ENCODE measurements around the gene TMEM52B. TPM values are rescaled to one million over a fixed set of nuclear protein-coding genes. Genes with fewer than 3 reads are reported as not detected.

Gene TMEM52B
- total RNA-seq, 3 donors from 2014 or later, result not detected

- Mint-ChIP-seq H3K4me1 (ENCODE audit: low read depth) (peaks cover under 1% of the 10 kb centered on the region), H3K4me3 (no peak overlapping the region), H3K36me3 (ENCODE audit: insufficient read depth) (no peaks in the 10 kb centered on the region), H3K9me3 (no peaks in the 10 kb centered on the region), H3K27me3 (ENCODE audit: low read depth) (peaks cover under 1% of the 10 kb centered on the region)
- no peak for ATAC-seq
- DNase-seq, result no peak
Observed at GRCh38 chr12:10159280-10159679, 19.6 kb upstream of the TMEM52B start.

DNA sequence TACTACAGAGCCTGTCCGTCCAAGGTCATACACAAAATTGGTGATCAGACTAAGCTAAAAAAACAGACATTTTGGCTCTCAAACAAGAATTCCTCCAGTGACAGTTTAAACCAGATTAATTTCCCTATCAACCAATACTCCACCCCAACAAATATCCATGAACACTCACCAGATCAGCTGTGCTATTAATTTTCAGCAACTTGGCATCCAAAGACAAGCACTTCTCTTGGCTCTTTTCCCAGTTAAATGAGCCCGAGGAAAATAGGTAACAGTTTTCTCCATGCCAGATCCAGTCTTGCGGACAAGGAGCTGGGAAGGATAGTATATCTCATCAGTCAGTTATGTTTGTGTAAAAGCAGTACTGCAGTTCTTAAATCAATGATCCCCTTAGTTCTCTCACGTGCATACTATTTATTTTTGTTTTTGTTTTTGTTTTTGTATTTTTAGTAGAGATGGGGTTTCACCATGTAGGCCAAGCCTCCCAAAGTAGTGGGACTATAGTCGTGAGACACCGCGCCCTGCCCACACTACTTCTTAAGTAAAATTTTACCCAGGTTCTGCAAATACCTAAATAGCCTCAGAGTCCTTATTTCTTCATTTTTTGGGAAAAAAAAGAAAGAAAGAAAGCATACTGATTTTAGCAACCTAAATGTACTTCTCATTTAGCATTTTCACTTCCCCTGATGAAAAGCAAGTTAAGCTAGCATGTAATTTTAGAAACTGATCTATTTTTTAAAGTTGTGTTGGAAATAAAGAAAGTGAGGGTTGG, 18.0 kb upstream of the TMEM52B start:
- DNase-seq, result no peak
- Mint-ChIP-seq H3K9me3 (no peaks in the 10 kb centered on the region), H3K4me1 (ENCODE audit: low read depth) (no peaks in the 10 kb centered on the region), H3K36me3 (ENCODE audit: insufficient read depth) (no peaks in the 10 kb centered on the region), H3K4me3 (no peak overlapping the region), H3K27me3 (ENCODE audit: low read depth) (no peaks in the 10 kb centered on the region)
- ATAC-seq, result no peak

- H3K9me3 Mint-ChIP-seq, result no peaks in the 10 kb centered on the region
- peaks cover 2% of the 10 kb centered on the region for H3K27me3 Mint-ChIP-seq (ENCODE audit: low read depth)
- no peak for ATAC-seq
- no peak overlapping the region for H3K4me3 Mint-ChIP-seq
- H3K4me1 Mint-ChIP-seq (ENCODE audit: low read depth), result no peaks in the 10 kb centered on the region
- H3K36me3 Mint-ChIP-seq (ENCODE audit: insufficient read depth), result no peaks in the 10 kb centered on the region
- no peak for DNase-seq
Observed at GRCh38 chr12:10163084-10163483, 15.7 kb upstream of the TMEM52B start.

DNA sequence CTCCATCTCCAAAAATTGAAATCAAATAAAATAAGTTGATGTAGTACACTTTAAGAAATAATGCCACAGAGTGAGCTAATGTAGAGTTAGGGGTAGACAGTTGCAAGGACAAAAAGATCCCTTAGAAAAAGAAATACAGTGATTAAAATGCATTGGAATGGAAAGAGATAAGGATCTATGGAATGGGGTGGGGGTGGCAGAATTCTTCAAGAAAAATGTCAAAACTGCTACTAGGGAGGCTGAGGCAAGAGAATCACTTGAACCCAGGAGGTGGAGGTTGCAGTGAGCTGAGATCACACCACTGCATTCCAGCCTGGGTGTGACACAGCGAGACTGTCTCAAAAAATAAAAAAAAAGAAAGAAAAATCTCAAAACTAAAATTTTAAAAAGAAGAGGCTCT, 13.4 kb upstream of the TMEM52B start:
- H3K27me3 Mint-ChIP-seq (ENCODE audit: low read depth), result peaks cover 4% of the 10 kb centered on the region
- no peaks in the 10 kb centered on the region for H3K36me3 Mint-ChIP-seq (ENCODE audit: insufficient read depth)
- no peak overlapping the region for H3K4me3 Mint-ChIP-seq
- no peaks in the 10 kb centered on the region for H3K4me1 Mint-ChIP-seq (ENCODE audit: low read depth)
- DNase-seq (no peak), ATAC-seq (no peak)
- no peaks in the 10 kb centered on the region for H3K9me3 Mint-ChIP-seq

DNA sequence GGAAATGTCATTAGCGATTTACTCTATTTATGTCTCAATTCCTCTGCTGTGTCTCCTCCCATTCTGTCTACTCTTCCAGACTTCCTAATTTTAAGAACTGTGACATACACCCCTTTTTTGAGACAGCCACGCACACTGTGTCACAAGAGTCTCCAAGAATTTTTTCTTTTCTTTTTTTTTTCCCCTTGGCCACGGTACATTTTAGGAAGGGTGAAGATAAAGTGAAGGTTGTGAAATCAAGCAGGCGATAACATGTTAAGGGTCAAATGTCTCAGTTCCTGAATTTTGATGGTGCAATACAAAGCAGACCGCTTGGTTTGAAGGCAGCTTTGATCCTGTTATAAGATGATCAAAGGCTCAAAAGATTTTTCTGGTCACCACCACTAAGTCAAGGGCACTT, 11.2 kb upstream of the TMEM52B start:
- H3K4me1 Mint-ChIP-seq (ENCODE audit: low read depth), result no peaks in the 10 kb centered on the region
- H3K27me3 Mint-ChIP-seq (ENCODE audit: low read depth), result peaks cover 15% of the 10 kb centered on the region

DNA sequence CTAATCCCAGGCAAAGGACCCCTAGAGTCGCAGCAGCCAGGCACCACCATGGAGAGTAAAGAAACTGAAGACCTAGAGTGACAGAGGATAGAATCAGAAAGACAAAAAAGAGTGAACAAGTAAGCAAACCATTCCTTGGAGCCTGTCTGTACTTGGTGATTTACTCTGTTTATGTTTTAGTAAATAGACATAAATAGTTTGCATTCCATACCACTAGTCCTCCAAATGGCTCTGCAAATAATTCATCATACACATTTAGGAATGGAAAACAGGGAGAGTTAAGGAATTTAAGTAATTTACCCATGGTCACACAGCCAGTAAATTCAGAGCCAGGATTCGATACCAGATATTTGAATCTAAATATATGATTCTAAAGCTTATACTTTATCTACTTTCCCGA, 9.7 kb upstream of the TMEM52B start:
- Mint-ChIP-seq H3K27me3 (ENCODE audit: low read depth) (peaks cover 17% of the 10 kb centered on the region), H3K9me3 (no peaks in the 10 kb centered on the region), H3K4me3 (no peak overlapping the region), H3K36me3 (ENCODE audit: insufficient read depth) (no peaks in the 10 kb centered on the region), H3K4me1 (ENCODE audit: low read depth) (no peaks in the 10 kb centered on the region)
- no peak for ATAC-seq
- no peak for DNase-seq

More for the DNA sequence above, 11.2 kb upstream of the TMEM52B start:
- H3K9me3 Mint-ChIP-seq, result no peaks in the 10 kb centered on the region
- H3K36me3 Mint-ChIP-seq (ENCODE audit: insufficient read depth), result no peaks in the 10 kb centered on the region
- ATAC-seq (no peak), DNase-seq (no peak)
- H3K4me3 Mint-ChIP-seq, result no peak overlapping the region

DNA sequence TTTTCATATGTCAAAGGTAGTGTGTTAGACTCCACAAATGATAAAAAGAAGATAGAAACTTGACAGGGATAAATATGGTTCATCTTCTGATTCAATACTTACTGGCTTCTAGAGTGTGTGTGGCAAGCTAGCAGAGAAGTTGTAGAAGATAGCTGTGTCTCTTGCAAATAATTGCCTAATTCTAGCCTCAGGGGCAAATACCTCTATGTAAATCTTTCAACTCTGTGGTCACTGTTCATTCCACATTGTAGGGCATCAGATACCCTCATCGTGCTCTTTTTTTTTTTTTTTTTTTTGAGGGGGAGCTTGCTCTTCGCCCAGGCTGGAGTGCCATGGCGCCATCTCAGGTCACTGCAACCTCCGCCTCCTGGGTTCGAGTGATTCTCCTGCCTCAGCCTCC, 8.6 kb upstream of the TMEM52B start:
- H3K4me1 Mint-ChIP-seq (ENCODE audit: low read depth), result no peaks in the 10 kb centered on the region
- H3K36me3 Mint-ChIP-seq (ENCODE audit: insufficient read depth), result no peaks in the 10 kb centered on the region
- H3K9me3 Mint-ChIP-seq, result no peaks in the 10 kb centered on the region
- DNase-seq (no peak), ATAC-seq (no peak)
- H3K4me3 Mint-ChIP-seq, result no peak overlapping the region
- H3K27me3 Mint-ChIP-seq (ENCODE audit: low read depth), result peaks cover 25% of the 10 kb centered on the region

GRCh38 chr12:10171973-10172728, 6.7 kb upstream of the TMEM52B start, which contains the start of gene OLR1:
Gene OLR1, minus strand, starts transcription at chr12:10172132. Its CDS starts 55 bp downstream, at chr12:10172077.
- no peak within 1 kb of the TSS for H3K4me3 Mint-ChIP-seq
- no peaks in the 10 kb centered on the region for H3K4me1 Mint-ChIP-seq (ENCODE audit: low read depth)
- no peaks in the 10 kb centered on the region for H3K36me3 Mint-ChIP-seq (ENCODE audit: insufficient read depth)
- ATAC-seq (no peak), DNase-seq (no peak)
- no peaks in the 10 kb centered on the region for H3K9me3 Mint-ChIP-seq
- H3K27me3 Mint-ChIP-seq (ENCODE audit: low read depth), result peaks cover 26% of the 10 kb centered on the region

DNA sequence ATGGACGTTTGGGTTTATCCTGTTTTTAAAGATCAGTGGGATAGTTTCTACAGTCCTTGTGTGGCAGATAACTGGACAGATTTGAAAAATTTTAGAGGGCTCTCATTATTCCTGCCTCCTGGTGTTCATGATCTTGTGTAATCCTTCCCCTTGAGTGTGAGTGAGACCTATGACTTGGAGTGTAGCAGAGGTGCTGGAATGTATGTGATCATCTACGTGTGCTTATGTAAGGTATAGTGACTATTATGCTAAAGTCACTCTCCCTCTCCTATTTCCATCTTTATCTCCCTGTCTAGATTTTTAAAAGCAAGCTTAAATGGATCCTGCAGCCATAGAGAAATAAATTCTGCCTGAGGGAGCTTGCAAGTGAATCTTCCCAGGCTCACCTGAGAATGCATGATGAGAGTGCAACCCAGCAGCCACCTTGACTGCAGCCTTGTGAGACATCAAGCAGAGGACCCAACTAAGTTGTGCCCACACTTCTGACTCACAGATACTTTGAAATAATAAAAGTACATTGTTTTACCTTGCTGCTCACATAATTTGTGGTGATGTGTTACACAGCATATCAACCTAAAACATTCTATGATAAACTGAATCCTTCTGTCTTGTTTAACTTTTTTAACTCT, 3.7 kb upstream of the TMEM52B start:
- no peak overlapping the region for H3K4me3 Mint-ChIP-seq
- no peak for ATAC-seq
- no peaks in the 10 kb centered on the region for H3K4me1 Mint-ChIP-seq (ENCODE audit: low read depth)
- peaks cover 35% of the 10 kb centered on the region for H3K27me3 Mint-ChIP-seq (ENCODE audit: low read depth)
- H3K9me3 Mint-ChIP-seq, result no peaks in the 10 kb centered on the region
- DNase-seq, result no peak
- no peaks in the 10 kb centered on the region for H3K36me3 Mint-ChIP-seq (ENCODE audit: insufficient read depth)

GRCh38 chr12:10175846-10176636, 2.8 kb upstream of the TMEM52B start:
- Mint-ChIP-seq H3K4me3 (no peak overlapping the region), H3K4me1 (ENCODE audit: low read depth) (no peaks in the 10 kb centered on the region), H3K9me3 (no peaks in the 10 kb centered on the region), H3K27me3 (ENCODE audit: low read depth) (peaks cover 37% of the 10 kb centered on the region), H3K36me3 (ENCODE audit: insufficient read depth) (no peaks in the 10 kb centered on the region)
- DNase-seq (no peak), ATAC-seq (no peak)

- Mint-ChIP-seq H3K36me3 (ENCODE audit: insufficient read depth) (no peaks in the 10 kb centered on the region), H3K27me3 (ENCODE audit: low read depth) (peaks cover 44% of the 10 kb centered on the region), H3K4me3 (no peak overlapping the region), H3K9me3 (no peaks in the 10 kb centered on the region), H3K4me1 (ENCODE audit: low read depth) (peaks cover 4% of the 10 kb centered on the region)
- ATAC-seq (no peak), DNase-seq (no peak)
Observed at GRCh38 chr12:10179776-10180181, 947 bp downstream of the TMEM52B start.

DNA sequence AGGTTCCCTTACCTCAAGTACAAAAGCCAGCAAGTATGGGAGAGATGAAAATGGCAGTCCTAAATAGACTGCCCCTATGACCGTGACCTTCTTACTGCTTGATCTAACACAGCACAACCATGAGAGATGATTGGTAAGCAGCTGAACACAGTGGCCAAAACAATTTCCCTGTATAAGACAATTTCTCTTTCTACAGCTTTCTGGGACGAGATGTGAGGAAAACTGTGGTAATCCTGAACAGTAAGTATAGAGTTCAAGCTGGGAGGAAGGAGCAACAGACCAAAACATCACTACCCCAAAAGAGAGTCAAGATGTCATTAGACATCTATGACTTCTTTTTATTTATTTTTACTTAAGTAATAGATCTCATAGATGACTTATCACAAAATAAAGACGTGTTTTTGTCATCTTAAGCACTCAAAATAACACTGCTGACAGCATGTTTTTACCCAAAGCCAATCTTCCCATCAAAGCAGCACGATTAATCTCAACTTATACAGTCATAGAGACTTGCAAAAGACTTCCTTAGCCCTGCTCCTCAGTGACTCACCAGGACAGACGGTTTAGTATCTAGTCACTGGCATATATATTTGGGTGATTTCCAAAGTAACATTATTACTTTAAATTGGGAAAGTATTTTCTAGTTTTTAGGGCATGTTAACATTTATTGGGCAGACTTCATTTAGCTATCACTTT, 3.7 kb downstream of the TMEM52B start:
- ATAC-seq (peak in 1 of 2 donors; percentile 58), DNase-seq (no peak)
- Mint-ChIP-seq H3K36me3 (ENCODE audit: insufficient read depth) (no peaks in the 10 kb centered on the region), H3K27me3 (ENCODE audit: low read depth) (peaks cover 47% of the 10 kb centered on the region), H3K9me3 (no peaks in the 10 kb centered on the region), H3K4me3 (no peak overlapping the region), H3K4me1 (ENCODE audit: low read depth) (peaks cover 4% of the 10 kb centered on the region)

GRCh38 chr12:10184261-10184843, 5.5 kb downstream of the TMEM52B start:
- Mint-ChIP-seq H3K27me3 (ENCODE audit: low read depth) (peaks cover 40% of the 10 kb centered on the region), H3K4me1 (ENCODE audit: low read depth) (peaks cover 4% of the 10 kb centered on the region), H3K36me3 (ENCODE audit: insufficient read depth) (no peaks in the 10 kb centered on the region), H3K9me3 (no peaks in the 10 kb centered on the region), H3K4me3 (no peak overlapping the region)
- DNase-seq (no peak), ATAC-seq (no peak)
